Calu3 (cell line): Measurements from ENCODE around the gene C9. TPM values are rescaled to one million over a fixed set of nuclear protein-coding genes. Genes with fewer than 3 reads are reported as not detected.

Source experiments
- BruUV-seq: library from RNA; stranded (reverse); fragments of 400-500 nt; replicated peaks from 2 replicates; lab custom pipeline; 2021; lab: Mats Ljungman, UMichigan
- CTCF ChIA-PET: fragments of 300-600 bp; sonication (Branson Sonifier 250); formaldehyde crosslinking; loops from one replicate; lab custom pipeline; 2022; ENCODE audit warnings: antibody characterized with exemption; lab: Charles Lee
- DNase-seq: peaks from one replicate; pipeline ENCODE4 v3.0.0; 2022
- H3K27ac Mint-ChIP-seq: one replicate; pipeline ENCODE4 v1.8.0; 2022; ENCODE audit warnings: mixed read lengths; ENCODE audit not compliant: unreplicated experiment
- H3K27me3 Mint-ChIP-seq: one replicate; pipeline ENCODE4 v1.8.0; 2022; ENCODE audit warnings: mixed read lengths; ENCODE audit not compliant: unreplicated experiment
- H3K36me3 Mint-ChIP-seq: one replicate; pipeline ENCODE4 v1.8.0; 2022; ENCODE audit warnings: mild to moderate bottlenecking, moderate library complexity, mixed read lengths; ENCODE audit not compliant: insufficient read depth, unreplicated experiment
- H3K4me1 Mint-ChIP-seq: one replicate; pipeline ENCODE4 v1.8.0; 2022; ENCODE audit warnings: mild to moderate bottlenecking, low read depth, mixed read lengths; ENCODE audit not compliant: unreplicated experiment
- H3K4me3 Mint-ChIP-seq: one replicate; pipeline ENCODE4 v1.8.0; 2022; ENCODE audit warnings: mild to moderate bottlenecking, low read depth, moderate library complexity, mixed read lengths; ENCODE audit not compliant: unreplicated experiment
- H3K9me3 Mint-ChIP-seq: one replicate; pipeline ENCODE4 v1.8.0; 2022; ENCODE audit warnings: low read depth, mixed read lengths; ENCODE audit not compliant: unreplicated experiment
- intact Hi-C: fragments of 100-400 bp; cut with micrococcal nuclease; formaldehyde crosslinking; loops from one replicate; pipeline ENCODE4 v1.10.0; 2022; ENCODE audit not compliant: unreplicated experiment
- total RNA-seq: library from RNA; stranded (reverse); gene quantifications from 2 replicates; pipeline ENCODE4 v1.2.3, GENCODE V29; 2022
- TF ChIP-seq, protein P1 (sequence below): fragments of 200-600 bp; IDR thresholded peaks from one replicate; pipeline ENCODE4 v1.8.0; 2022; ENCODE audit warnings: antibody characterized with exemption; ENCODE audit not compliant: unreplicated experiment

The C9 gene
- total RNA-seq, 1 experiment from 2014 or later: not detected

DNA sequence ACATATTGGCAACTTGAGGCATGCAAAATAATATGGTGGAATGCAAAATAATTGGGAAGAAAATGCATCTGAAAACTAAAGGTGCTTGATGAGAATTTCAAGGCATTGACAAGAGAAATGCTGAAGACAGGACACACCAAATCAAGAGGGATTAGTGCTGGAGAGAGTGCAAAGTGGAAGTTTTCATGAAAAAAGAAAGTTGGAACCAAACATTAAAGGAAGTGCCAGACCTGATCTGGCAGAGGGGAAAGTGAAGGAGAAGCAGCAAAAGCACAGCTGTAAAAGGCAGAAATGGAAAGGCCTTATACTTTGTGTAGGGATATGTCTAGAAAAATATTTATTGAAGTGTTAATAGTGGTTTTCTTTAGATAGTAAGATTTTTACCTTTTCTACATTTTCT lies 109.6 kb downstream of the C9 start:
- peaks cover 43% of the 10 kb centered on the region for H3K4me1 Mint-ChIP-seq
- CTCF ChIA-PET: interaction anchor here (0.7 kb wide), 1 partner anchor 346 kb away, joined by 3 read pairs; no protein-coding TSS in a partner anchor
- DNase-seq: no peak
- no TSS peak for BruUV-seq
- no peaks in the 10 kb centered on the region for H3K27me3 Mint-ChIP-seq
- no peak overlapping the region for H3K27ac Mint-ChIP-seq
- intact Hi-C loops: no loop called here
- peaks cover 15% of the 10 kb centered on the region for H3K36me3 Mint-ChIP-seq
- peaks cover 3% of the 10 kb centered on the region for H3K9me3 Mint-ChIP-seq
- TF ChIP-seq, protein P1, sequence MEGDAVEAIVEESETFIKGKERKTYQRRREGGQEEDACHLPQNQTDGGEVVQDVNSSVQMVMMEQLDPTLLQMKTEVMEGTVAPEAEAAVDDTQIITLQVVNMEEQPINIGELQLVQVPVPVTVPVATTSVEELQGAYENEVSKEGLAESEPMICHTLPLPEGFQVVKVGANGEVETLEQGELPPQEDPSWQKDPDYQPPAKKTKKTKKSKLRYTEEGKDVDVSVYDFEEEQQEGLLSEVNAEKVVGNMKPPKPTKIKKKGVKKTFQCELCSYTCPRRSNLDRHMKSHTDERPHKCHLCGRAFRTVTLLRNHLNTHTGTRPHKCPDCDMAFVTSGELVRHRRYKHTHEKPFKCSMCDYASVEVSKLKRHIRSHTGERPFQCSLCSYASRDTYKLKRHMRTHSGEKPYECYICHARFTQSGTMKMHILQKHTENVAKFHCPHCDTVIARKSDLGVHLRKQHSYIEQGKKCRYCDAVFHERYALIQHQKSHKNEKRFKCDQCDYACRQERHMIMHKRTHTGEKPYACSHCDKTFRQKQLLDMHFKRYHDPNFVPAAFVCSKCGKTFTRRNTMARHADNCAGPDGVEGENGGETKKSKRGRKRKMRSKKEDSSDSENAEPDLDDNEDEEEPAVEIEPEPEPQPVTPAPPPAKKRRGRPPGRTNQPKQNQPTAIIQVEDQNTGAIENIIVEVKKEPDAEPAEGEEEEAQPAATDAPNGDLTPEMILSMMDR: no peak
- H3K4me3 Mint-ChIP-seq: no peak overlapping the region

DNA sequence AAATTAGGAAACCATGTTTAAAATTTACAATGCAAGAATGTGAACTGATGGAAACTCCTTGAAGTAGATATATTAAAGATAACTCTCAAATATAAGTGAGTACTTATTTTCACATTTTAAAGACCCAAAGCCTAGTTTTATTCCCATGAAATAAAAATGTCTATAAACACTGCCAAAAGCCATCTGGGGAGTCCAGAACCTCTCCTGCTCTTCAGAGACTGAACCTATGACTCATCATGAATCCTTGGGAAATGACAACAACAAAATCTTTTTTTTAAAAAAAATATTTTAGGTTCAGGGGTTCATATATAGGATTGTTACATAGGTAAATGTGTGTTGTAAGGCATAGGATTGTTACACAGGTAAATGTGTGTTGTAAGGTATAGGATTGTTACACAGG lies 111.1 kb downstream of the C9 start:
- no TSS peak for BruUV-seq
- TF ChIP-seq, protein P1: no peak
- peaks cover 11% of the 10 kb centered on the region for H3K36me3 Mint-ChIP-seq
- intact Hi-C loops: no loop called here
- no peak for DNase-seq
- CTCF ChIA-PET: no interaction called here
- H3K4me1 Mint-ChIP-seq: peaks cover 37% of the 10 kb centered on the region
- H3K27me3 Mint-ChIP-seq: no peaks in the 10 kb centered on the region
- H3K27ac Mint-ChIP-seq: no peak overlapping the region
- H3K4me3 Mint-ChIP-seq: no peak overlapping the region
- peaks cover 7% of the 10 kb centered on the region for H3K9me3 Mint-ChIP-seq

DNA sequence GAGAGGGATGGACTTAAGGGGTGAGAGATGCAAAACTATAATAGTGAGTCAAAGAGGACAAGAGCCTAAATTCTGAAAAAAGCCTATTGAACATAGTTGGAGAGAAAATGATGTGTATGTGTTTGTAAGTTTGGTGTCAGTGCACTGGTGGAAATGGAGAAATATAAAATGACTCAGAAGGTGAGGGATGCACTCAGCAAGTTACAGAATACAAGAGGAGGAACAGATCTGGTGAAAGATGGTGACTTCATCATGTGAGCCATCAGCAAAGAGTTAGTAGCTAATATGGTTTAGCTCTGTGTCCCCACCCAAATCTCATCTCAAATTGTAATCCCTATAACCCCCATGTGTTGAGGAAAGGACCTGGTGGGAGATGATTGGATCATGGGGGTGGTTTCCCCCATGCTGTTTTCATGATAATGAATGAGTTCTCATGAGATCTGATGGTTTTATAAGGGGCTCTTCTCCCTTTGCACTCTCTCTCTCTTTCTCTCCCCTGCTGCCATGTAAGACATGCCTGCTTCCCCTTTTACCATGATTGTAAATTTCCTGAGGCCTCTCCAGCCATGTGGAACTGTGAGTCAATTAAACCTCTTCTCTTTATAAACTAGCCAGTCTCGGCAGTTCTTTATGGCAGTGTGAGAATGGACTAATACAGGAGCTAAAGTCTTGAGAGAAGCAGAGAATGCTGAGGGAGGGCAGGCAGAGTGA lies 114.6 kb downstream of the C9 start:
- Mint-ChIP-seq H3K27me3 (no peaks in the 10 kb centered on the region), H3K4me3 (no peak overlapping the region), H3K27ac (no peak overlapping the region), H3K9me3 (peaks cover 7% of the 10 kb centered on the region), H3K36me3 (no peaks in the 10 kb centered on the region), H3K4me1 (peaks cover 5% of the 10 kb centered on the region)
- CTCF ChIA-PET: no interaction called here
- TF ChIP-seq, protein P1: no peak
- no TSS peak for BruUV-seq
- DNase-seq: no peak
- intact Hi-C loops: no loop called here

DNA sequence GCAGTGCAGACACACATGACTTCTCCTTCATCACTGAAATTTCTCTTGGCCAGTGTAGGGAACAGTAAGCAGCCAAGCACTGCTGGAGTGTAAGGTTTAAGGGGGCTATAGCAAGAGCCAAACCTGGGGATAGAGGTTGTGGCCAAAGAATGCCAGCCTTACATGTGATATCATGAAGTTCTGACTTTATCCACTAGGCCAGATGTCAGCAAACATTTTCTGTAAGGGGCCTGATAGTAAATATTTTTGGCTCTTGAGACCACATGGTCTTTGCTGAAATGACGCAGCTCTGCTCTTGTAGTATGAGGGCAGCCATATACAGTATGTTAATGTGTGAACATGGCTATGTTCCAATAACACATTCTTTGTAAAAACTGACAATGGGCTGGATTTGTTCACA lies 115.2 kb downstream of the C9 start:
- TF ChIP-seq, protein P1: no peak
- no peak overlapping the region for H3K4me3 Mint-ChIP-seq
- DNase-seq: no peak
- H3K27me3 Mint-ChIP-seq: no peaks in the 10 kb centered on the region
- CTCF ChIA-PET: no interaction called here
- peaks cover 7% of the 10 kb centered on the region for H3K9me3 Mint-ChIP-seq
- H3K27ac Mint-ChIP-seq: no peak overlapping the region
- no TSS peak for BruUV-seq
- H3K36me3 Mint-ChIP-seq: no peaks in the 10 kb centered on the region
- H3K4me1 Mint-ChIP-seq: no peaks in the 10 kb centered on the region
- intact Hi-C loops: no loop called here
